NCI-H524 treated with DMSO at 0.1 percent for 48 hours (cell line): ENCODE measurements around the gene IL1RAPL2.
"Not testable (repeated sequence)": the region's sequence is repeated elsewhere in the genome, so short reads cannot be mapped to it uniquely, and the experiment has no call there.

Experiments
- DNase-seq: peaks from one replicate; lab custom pipeline; 2025; lab: John Stamatoyannopoulos, UW

The IL1RAPL2 gene

DNA sequence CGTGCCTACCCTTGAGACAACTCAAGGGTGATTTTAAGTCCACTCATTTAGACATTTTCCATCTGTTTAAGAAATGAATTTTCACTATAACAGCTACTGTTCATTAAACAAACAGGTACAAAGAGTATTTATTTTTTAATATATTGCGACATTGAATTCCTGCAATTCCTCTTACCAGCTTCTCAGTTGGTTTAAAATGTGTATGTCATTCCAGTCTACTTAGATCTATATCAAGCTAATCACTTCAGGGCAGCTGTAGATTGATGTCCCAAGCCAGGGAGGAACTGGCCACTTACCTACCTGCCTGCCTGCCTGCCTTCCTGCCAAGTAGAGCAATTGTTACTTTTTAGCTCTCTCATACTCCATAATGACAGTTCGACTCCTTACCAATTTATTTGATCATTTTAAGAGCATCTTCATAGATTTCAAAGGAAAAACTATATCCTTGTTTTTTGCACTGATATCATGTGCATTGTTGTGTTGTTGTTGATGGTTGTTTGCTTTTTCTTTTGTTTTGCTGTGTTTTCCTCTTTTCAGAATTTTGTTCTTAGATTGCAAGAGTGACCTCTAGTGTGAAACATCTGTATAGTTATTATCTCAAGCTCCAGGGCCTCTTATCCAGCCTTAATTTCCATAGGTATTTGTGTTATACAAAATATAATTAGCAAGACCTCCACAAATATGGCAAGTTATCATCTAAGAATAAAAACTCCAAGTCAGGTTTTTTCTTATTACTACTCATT is 1135.5 kb downstream of the IL1RAPL2 start:
- DNase-seq = no peak

DNA sequence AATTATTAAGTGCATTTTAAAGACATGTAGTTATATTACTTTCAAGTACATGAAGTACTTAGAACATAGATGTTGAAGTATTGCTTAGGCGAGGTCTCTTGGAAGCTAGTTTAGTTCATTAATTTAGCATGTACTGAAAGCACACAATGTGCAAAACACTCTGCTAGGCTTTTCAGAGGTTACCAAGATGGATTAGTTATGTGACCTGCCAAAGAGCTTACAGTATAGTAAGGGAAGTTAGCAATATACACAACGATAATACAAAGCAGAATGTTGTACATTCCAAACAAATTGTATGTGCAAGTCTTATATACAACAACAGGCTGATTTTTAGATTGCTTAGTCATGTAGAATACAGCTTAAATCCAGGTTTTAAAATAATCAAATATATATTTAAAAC is 1137.9 kb downstream of the IL1RAPL2 start:
- no peak for DNase-seq

DNA sequence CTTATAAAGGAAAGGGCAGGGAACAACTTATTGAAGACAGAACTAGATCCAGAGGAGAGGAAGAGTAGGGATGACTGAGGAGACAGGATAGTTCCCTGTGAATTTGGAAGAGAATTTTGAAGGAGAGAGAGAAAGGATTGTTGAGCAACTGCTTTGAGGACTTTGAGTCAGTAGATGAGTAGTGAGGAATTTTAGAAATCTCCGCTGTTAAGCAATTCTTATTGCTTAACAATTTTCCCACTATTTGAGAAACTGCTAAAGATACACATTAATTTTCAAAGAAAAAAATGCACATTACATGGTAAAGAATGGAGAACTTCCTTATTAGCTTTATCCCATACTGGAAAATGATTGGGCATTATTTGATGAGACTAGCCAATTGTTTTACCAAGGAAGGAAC is 1140.0 kb downstream of the IL1RAPL2 start:
- DNase-seq = no peak

DNA sequence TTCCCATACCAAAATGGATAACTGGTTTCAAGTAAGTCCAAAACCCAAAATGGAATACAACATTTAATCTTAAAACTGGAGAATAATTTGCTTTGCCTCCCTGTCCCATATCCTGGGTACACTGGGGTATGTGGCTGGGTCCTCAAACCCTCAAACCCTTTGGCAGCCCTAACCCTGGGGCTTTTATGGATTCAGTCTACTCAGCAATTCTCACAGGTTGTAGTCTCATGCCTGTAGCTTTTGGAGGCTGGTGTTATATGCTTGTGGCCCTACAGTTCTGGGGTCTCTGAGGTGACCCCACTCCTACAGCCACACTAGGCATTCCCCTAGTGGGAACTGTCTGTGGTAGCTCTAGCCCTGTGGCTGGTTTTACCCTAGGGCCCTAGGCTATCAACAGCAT is 1145.8 kb downstream of the IL1RAPL2 start:
- no peak for DNase-seq

DNA sequence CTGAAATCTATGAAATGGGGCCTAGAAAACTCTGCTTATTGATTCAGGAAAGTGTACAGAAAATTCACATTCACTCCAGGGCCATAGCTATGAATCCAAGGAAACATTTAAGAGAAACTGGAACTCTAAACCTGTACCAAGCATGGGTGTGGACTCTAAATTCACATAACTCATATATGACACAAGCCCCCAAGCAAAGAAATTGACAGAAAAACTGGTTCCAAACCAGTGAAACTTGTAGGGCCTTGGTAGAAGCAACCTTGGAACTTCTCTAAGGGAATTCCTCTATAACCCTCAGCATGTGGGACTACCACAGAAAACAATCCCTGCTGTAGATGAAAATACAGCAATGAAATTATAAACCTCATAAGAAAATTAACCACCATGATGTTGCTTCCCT is 1149.7 kb downstream of the IL1RAPL2 start:
- DNase-seq = no peak

DNA sequence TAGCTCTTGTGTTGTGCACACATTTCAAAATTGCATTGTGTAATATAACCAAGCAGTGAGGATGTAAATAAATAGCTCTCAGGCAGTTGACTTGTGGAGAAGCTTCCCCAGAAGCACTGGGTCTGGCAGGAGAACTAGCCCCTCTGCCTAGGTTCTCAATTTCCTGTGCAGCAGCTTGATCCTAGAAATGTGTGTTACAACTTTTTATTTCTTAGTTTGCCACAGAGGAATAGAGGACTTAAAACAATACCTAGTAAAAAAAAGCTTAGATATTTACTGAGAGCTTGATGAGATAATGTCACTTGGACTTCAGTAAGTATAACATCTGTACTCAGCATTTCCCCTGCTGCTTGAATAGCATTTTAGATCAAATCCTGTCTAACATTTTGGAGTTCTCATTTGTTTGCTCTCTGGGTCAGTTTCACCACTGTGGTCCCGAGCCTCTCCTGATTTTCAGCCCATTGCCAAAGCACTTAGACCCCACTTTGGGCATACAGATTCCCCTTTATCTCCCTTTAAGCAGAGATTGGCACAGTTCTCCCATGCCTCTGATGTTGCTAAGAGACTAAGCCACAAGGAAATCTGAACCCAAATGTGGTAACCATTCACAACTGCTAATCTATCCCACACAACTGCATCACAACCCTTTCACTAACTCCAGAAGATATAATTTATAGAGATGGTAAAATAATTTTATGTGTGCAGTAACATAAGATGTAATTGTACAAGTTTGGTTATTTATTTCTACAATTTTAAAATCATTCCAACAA is 1158.2 kb downstream of the IL1RAPL2 start:
- no peak for DNase-seq

DNA sequence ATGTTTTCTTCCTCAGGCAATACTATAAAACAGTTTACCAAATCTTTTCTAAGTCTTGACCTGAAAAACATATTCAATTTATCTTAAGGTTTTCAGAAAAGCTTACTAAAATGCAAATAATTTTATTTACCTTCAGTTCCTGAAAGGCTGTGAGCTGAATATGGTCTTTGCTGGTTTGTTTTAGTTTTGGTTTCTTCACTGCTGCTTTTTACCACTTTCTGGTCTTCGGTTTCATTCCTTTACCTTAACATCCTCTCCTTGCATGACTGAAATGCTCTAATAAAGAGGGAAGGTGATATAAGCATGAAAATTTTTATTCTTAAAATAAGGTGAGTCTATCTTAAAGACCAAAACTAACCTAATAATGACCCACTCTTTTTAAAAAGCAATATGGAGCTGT is 1159.2 kb downstream of the IL1RAPL2 start:
- no peak for DNase-seq

DNA sequence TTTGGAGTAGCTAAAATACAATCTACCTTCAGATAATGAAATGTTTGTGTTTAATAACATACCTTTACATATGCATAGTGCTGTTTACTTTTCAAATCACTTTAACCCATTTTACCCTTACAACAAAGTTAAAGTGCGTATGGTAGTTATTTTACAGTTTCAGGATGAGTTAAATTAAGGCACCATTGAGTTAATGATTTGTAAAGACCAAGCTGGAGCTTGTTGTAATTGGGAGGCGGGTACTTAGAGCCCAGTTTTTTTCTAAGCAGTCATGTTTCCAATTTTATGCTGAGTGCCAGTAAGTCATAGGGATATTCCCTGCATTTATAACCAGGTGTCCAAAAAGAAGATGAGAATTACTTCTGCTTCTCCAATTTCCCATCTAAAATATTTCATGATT is 1172.2 kb downstream of the IL1RAPL2 start:
- no peak for DNase-seq

DNA sequence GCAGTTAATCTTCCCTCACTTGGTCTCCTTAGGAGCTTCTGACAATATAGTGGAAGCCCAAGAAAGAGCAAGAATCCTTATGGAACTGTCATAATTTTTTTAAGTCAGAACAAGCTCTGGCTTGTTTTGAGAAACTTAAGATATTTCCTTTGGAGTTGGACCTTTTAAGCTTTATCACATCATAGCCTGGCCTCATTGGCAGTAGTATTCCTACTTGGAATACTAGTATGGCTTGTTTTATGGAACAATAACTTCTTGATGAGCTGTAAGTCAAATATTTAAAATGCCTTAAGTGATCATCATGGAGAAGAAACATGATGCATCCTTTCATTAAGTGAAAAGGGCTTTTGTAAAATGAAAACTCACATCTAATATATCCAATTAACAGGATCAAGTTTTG is 1178.3 kb downstream of the IL1RAPL2 start:
- no peak for DNase-seq

DNA sequence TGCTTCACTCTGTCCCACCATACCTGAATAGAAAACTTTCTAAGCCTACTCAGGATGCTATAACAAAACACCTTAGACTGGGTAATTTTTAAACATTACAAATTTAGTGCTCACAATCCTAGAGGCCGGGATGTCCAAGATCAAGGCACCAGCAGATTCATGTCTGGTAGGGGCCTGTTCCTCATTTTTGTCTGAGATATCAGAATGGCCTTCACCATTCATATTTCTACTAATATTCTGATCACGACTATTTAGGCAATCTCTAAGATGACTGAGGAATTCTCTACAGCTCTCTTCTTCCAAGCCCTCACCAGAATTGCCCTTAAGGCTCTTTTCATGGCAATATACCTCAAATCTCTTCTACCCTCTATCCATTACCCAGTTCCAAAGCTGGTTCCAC is 1178.9 kb downstream of the IL1RAPL2 start:
- DNase-seq = no peak

DNA sequence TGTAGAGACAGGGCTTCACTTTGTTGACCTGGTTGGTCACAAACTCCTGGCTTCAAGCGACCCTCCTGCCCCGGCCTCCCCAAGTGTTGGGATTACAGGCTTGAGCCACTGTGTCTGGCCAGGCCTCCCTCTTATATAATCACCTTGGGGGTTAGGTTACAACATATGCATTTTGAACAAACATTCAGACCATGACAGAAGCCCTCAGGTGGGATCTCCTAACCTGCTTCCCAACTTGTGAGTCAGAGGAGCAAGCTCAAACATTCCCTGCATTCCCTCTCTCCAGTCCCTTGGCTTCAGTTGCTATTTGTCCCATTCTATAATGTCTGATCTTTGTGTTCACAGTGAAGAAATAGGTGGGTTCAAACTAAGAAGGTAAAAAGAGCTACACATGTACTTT is 1179.9 kb downstream of the IL1RAPL2 start:
- DNase-seq = no peak

DNA sequence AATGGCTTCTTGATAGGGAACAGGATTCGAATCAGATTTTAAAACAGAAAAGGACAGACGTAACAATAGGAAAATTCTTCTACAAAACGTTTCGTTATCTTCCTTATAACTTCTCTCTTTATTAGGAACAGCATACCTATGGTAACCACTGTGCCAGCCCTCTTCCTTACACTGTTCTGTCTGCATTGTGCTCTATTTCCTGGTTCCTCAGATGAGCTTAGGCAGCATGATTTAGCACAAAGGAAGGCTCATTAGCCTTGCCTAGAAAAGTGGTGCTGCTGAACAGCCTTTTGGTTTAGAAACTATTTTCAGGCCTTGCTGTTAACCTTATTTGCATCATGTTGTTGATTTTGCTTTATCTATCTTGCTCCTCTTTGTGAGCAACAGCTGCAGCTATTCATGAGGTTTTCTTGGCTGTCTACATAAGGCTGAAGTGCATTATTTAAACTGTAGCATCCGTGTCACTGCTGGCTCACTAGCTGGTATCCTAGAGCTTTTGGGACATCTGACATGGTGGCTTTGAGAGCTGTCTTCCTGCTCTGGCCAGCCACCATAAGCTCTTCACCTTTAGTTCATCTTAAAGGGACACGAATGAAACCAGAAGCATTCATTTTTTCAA is 1186.4 kb downstream of the IL1RAPL2 start:
- no peak for DNase-seq

DNA sequence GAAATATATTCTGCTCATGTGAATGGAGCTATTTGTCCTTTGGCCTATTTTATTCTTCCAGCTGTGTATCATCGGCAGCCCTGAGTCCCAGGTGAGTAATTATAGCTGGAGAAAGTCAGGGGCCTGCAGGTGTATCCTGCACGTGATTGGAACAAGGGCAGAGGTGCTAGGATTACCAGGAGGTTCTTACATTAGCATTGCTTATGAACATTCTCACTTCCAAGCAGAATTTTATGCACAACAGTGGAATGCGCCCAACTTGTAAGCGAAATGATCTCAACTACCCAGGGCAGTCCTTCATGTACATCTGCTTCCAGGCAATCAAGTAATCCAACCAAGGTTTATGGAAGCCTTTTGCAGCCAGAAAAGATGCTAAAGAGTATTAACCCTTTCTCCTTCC is 1187.4 kb downstream of the IL1RAPL2 start:
- no peak for DNase-seq

DNA sequence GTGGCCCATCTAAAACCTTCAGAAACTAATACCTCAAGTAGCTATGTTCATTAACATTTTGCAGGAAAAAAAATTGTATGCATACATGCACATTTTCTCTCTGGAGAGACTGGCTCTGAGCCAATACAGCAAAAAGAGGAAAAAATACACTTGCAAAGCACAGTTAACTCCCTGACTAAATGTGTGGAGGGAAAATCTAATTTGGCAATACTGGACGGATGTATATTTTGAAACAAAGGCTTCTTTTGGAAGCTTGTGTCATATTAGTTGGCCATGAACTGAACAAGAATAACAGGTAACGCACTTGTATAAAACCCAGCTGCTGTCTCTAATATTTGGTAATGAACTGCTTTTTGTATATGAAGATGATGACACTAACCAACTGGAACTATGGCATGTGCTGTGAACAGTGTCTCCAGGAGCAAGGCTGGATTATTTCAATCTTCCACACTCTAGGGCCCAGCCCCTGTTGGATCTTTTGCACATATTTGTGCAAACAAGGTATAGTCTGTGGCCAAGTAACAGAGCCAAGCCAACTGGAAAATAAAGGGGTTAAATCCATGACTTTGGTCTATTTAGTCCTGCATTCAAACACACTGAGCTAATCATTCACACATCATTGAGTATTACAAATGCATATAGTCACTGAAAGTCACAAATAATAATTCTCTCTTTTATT is 1188.4 kb downstream of the IL1RAPL2 start:
- no peak for DNase-seq

DNA sequence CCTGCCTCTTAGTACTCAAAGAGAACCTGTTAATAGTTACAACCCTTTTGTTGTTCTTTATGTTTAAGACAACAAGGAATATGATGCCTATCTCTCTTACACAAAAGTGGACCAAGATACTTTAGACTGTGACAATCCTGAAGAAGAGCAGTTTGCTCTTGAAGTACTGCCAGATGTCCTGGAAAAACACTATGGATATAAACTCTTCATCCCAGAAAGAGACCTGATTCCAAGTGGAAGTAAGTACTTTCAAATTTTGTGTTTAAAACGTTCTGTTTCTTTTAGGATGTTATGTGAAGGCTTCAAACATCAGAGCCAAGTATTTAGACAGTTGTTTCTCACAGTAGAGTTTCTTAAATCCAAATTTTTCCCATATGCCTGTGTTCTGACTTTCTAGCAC is 1189.1 kb downstream of the IL1RAPL2 start:
- no peak for DNase-seq

DNA sequence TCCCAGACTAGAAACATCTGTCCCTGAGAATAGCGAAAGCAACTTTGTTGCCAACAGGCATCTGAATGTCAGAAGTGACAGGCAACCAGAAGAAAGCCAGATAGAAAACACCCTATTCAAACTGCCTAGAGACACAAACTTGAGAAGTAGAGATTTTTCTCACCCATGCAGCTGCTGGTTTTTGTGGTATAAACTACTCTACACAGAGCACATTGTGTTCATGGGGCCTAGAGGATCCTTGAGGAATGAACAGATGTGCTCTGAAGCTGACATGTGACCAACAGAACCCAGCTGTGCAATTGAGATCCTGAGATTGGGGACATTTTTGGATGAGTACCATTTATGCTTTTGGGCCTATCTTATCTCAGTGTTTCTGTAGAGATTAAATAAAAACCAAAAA is 1192.8 kb downstream of the IL1RAPL2 start:
- no peak for DNase-seq

DNA sequence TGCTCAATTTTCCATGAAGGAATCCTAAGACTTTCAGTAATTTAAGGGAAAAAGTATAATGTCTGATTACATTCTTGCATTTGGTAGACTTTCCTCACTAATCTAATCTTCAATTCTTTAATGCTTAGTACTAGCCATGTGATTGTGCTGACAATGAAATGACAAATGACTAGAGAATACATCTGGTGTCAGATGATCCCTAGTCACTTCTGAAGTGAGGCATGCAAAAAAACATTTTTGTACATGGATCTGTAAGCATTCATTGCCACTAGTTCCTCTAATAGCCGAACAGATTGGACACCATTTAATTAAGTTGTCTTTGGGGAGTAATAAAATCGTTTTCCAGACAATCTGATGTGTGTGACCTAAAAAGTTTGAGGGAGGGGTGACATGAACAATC is 1193.6 kb downstream of the IL1RAPL2 start:
- no peak for DNase-seq

DNA sequence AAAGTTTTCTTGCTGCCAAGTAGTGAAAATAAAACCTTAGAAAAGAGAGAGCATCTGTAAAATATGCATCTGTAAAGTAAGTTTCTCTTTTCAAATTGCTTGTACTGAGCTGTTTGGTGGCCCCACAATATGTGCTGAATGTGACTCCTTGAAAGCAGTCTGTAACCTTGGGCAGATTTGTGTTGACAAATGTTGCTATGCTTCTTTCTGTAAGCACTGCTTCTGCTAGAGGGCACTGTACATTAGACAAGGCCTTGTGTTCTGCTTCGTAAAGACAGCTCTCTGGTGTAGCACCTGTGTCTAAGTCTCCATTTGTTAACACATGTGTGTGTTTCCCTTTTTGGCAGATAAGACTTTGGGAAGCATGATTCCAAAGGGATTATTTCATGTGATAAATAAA is 1199.7 kb downstream of the IL1RAPL2 start:
- DNase-seq = no peak

DNA sequence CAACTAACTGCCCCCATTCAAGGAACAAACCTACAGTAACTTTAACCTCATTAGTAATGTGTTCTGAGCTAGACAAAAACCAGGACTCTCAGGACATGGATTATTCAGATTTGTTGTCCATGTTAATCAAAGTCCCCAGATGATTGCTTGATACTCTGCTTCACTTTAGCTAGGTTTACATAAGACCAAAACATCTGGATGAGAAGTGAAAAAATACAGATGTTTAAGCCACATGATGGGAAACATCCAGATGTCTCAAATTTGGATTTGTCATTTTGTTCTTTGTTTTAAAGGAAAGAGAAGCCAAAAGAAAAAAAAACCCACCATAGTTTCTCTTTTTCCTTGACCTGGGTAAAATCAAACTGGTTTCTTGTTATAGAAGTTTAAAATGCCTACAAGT is 1207.8 kb downstream of the IL1RAPL2 start:
- DNase-seq = no peak

DNA sequence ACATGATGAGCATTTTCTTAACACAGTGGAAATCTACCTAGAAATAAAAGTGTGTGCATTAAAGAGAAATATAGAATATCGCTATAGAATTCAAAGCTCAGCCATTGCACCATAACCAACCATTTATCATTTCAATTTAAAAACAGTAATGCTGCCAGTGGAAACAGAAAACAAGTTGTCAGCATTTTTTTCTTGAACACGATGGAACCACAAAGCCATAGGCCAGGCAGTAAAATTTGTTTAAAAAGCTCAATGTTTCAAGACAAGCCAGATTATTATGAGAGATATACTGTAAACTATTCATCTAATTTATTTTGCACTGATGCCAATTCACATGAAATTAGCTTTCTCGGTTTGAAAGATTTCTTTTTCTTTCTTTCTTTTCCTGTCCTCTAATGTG is 1209.7 kb downstream of the IL1RAPL2 start:
- no peak for DNase-seq

DNA sequence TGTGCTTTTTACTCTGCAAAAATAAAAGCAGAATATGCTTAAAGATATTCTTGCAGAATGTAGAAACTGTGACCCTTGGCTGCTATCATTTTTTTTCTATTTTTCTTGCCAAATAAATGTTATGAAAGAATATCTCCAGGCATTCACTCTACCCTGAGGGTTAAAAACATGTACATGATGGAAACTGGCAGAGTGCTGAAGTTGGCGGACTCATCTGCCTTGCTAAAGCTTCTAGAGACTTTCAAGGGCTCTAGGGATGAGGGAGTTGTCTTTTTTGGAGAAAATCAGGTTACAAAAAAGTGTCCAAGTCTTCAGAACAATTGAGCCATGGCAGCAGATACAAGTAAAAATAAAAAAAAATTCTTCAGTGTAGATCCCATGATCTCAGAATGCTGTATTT is 1215.8 kb downstream of the IL1RAPL2 start:
- no peak for DNase-seq

DNA sequence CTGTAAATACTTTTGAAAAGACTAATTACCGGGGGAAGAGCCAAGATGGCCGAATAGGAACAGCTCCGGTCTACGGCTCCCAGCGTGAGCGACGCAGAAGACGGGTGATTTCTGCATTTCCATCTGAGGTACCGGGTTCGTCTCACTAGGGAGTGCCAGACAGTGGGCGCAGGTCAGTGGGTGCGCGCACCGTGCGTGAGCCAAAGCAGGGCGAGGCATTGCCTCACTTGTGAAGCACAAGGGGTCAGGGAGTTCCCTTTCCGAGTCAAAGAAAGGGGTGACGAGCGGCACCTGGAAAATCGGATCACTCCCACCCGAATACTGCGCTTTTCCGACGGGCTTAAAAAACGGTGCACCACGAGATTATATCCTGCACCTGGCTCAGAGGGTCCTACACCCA is 1230.9 kb downstream of the IL1RAPL2 start:
- not testable (repeated sequence) for DNase-seq

DNA sequence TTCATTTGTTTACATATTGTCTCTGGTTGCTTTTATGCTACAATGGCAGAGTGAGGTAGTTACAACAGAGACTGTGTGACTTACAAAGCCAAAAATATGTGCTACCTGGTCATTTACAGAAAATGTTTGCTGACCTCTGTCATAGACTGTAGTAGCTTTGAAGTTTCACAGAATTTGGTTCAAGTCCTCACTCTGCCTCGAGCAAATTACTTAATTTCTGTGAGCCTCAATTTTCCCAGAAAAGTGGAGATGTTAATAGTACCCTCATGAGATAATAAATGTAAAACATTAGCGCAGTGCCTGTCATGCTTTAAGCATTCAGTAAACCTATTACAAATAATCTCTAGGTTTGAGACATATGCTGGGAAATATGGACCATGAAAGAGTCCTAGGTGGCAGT is 1237.9 kb downstream of the IL1RAPL2 start:
- no peak for DNase-seq
